ENCODE measurements around the gene PTMS.

DNA sequence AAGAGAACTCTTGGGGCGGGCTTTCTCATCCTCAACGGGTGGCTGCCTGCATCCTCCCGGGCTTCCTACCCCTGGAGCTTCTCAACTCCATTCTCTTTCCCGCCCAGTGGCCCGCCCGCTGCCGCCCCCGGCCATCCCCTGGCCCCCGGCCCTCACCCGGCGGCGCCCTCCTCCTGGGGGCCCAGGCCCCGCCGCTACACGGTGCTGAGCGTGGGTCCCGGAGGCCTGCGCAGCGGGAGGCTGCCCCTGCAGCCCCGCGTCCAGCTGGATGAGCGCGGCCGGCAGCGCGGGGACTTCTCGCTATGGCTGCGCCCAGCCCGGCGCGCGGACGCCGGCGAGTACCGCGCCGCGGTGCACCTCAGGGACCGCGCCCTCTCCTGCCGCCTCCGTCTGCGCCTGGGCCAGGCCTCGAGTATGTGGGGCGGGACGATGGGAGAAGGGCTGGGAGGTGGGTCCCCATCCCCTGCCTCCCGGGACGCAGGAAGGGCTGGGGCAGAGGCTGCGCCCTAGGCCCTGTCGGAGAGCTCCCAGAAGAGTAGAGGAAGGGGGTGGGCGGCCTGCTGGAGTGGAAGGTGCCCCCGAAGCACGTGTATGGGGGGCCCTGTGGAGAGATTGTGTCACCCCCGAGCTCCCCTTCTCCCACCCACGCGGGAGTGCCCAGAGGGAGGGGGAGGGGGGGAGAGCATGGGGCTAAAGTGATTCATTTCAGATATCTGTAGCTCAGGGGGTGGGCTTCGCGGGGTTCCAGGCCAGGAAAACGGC is 7.6 kb downstream of the PTMS start:
- TF ChIP-seq, protein P1, sequence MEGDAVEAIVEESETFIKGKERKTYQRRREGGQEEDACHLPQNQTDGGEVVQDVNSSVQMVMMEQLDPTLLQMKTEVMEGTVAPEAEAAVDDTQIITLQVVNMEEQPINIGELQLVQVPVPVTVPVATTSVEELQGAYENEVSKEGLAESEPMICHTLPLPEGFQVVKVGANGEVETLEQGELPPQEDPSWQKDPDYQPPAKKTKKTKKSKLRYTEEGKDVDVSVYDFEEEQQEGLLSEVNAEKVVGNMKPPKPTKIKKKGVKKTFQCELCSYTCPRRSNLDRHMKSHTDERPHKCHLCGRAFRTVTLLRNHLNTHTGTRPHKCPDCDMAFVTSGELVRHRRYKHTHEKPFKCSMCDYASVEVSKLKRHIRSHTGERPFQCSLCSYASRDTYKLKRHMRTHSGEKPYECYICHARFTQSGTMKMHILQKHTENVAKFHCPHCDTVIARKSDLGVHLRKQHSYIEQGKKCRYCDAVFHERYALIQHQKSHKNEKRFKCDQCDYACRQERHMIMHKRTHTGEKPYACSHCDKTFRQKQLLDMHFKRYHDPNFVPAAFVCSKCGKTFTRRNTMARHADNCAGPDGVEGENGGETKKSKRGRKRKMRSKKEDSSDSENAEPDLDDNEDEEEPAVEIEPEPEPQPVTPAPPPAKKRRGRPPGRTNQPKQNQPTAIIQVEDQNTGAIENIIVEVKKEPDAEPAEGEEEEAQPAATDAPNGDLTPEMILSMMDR (IDR thresholded peaks at IDR 0.05), result no peak
- TF ChIP-seq POLR2A (IDR thresholded peaks at IDR 0.05), result no peak
